NB4 (cell line): Measurements from ENCODE around the gene GAL3ST2.

Experiments used
- DNase-seq: peaks from one replicate; pipeline ENCODE4 v3.0.0; 2010; ENCODE audit warnings: low read depth
- H3K4me3 ChIP-seq: one replicate; pipeline ENCODE4 v1.5.1; 2011; ENCODE audit warnings: mild to moderate bottlenecking, low read depth, low read length, moderate library complexity
- CTCF ChIP-seq: IDR thresholded peaks from one replicate; pipeline ENCODE4 v1.5.1; 2012; ENCODE audit warnings: low read depth, low read length
- MAX ChIP-seq: IDR thresholded peaks from 2 replicates; pipeline ENCODE4 v1.6.1; 2011; ENCODE audit warnings: low read depth, low read length
- MYC ChIP-seq: IDR thresholded peaks from 2 replicates; pipeline ENCODE4 v1.6.1; 2011; ENCODE audit warnings: low read depth, low read length
- POLR2A ChIP-seq: IDR thresholded peaks from 2 replicates; pipeline ENCODE4 v1.6.1; 2011; ENCODE audit warnings: mild to moderate bottlenecking; ENCODE audit not compliant: insufficient read length; ENCODE audit errors: extremely low read depth

Gene GAL3ST2

GRCh38 chr2:241751152-241751551 lies 25.5 kb upstream of the GAL3ST2 start:
- DNase-seq, result no peak
- TF ChIP-seq POLR2A, result no peak
- TF ChIP-seq CTCF, result no peak
- TF ChIP-seq MAX, result no peak
- no peak for TF ChIP-seq MYC
- no peak overlapping the region for H3K4me3 ChIP-seq

- TF ChIP-seq MAX (no peak), MYC (no peak), POLR2A (no peak), CTCF (no peak)
- H3K4me3 ChIP-seq, result no peak overlapping the region
- no peak for DNase-seq
Measured at GRCh38 chr2:241751776-241752175, 24.8 kb upstream of the GAL3ST2 start.

- DNase-seq, result no peak
- TF ChIP-seq POLR2A (no peak), CTCF (no peak), MAX (no peak), MYC (no peak)
- no peak overlapping the region for H3K4me3 ChIP-seq
Measured at GRCh38 chr2:241752253-241752652, 24.4 kb upstream of the GAL3ST2 start.

GRCh38 chr2:241752689-241753276 lies 23.8 kb upstream of the GAL3ST2 start:
- no peak for DNase-seq
- TF ChIP-seq POLR2A, result no peak
- TF ChIP-seq MAX, result no peak
- TF ChIP-seq CTCF, result no peak
- no peak for TF ChIP-seq MYC
- no peak overlapping the region for H3K4me3 ChIP-seq

- no peak overlapping the region for H3K4me3 ChIP-seq
- TF ChIP-seq CTCF, result no peak
- TF ChIP-seq MYC, result no peak
- TF ChIP-seq POLR2A, result no peak
- no peak for TF ChIP-seq MAX
- DNase-seq, result no peak
Measured at GRCh38 chr2:241753493-241753892, 23.1 kb upstream of the GAL3ST2 start.

- TF ChIP-seq POLR2A, result no peak
- H3K4me3 ChIP-seq, result no peak overlapping the region
- DNase-seq, result no peak
Measured at GRCh38 chr2:241754042-241754441, 22.6 kb upstream of the GAL3ST2 start.
